Measurements from ENCODE around the gene SPOCD1.

GRCh38 chr1:31744165-31744888, 71.5 kb downstream of the SPOCD1 start:
- no peak for TF ChIP-seq CTCF (conservative IDR thresholded peaks at IDR 0.05; ENCODE audit: low read length)
- no peak for TF ChIP-seq EZH2phosphoT487 (IDR thresholded peaks at IDR 0.05; ENCODE audit: borderline replicate concordance, low read depth, low read length)
